ENCODE data around the gene DGKZ. TPM values are rescaled to one million over a fixed set of nuclear protein-coding genes. Genes with fewer than 3 reads are reported as not detected.

DGKZ gene
- total and polyA plus RNA-seq, 10 of the 15 experiments (the other 5 are each of a cell fraction or from before 2014, with no cell fraction given), result 0.50 to 78.4 (median 39.5) TPM

- in situ Hi-C loops (cut with MboI), result no loop called here
- no peak overlapping the region for H2AFZ ChIP-seq (ENCODE audit: control insufficient read depth, low read depth, low read length)
Measured at GRCh38 chr11:46304605-46305179, 42.6 kb upstream of the DGKZ start.

More at GRCh38 chr11:46304605-46305179, 42.6 kb upstream of the DGKZ start:
- BruUV-seq (replicated peaks), result no TSS peak
- Histone ChIP-seq H3K4me3 (no peak overlapping the region), H3K9me3 (replicated peaks; ENCODE audit: control insufficient read depth, insufficient read depth, low read length) (no peaks in the 10 kb centered on the region), H3K9ac (ENCODE audit: control insufficient read depth, insufficient read depth, low read length) (no peak overlapping the region), H3K27me3 (replicated peaks in 1 of 2; ENCODE audit: control insufficient read depth in 2 of 2, insufficient read depth in 2 of 2, low read length in 1 of 2) (no peaks in the 10 kb centered on the region; a peak in 1 of 4 replicates), H3K36me3 (ENCODE audit: control insufficient read depth in 2 of 2, insufficient read depth in 2 of 2, low read length in 1 of 2) (no peaks in the 10 kb centered on the region), H3K27ac (ENCODE audit: control insufficient read depth, insufficient read depth) (no peak overlapping the region), H3K4me2 (ENCODE audit: control insufficient read depth, insufficient read depth) (no peak overlapping the region), H4K20me1 (ENCODE audit: control insufficient read depth, insufficient read depth) (no peaks in the 10 kb centered on the region), H3K79me2 (ENCODE audit: control insufficient read depth, insufficient read depth, low read length) (no peaks in the 10 kb centered on the region), H3K4me1 (ENCODE audit: control insufficient read depth, insufficient read depth, low read length) (peaks cover 21% of the 10 kb centered on the region)
- FAIRE-seq (no peak), DNase-seq (ENCODE audit: low read depth, low spot score) (no peak), ATAC-seq (no peak)
- CTCF ChIA-PET, result interaction anchor here (0.8 to 2.9 kb wide), 9 partner anchors 10 to 66 kb away, joined by 3 to 11 read pairs (median 4); no protein-coding TSS in a partner anchor
- RAD21 ChIA-PET (ENCODE audit: unreplicated experiment), result interaction anchor here (0.7 to 1.3 kb wide), 3 partner anchors 28 to 63 kb away, joined by 3 to 5 read pairs (median 3); partner anchors contain the start of gene CREB3L1
- POLR2A ChIA-PET, result interaction anchor here (0.7 kb wide), 1 partner anchor 14 kb away, joined by 3 read pairs; no protein-coding TSS in a partner anchor
- 83% methylated on average over 10 of the region's 10 CpGs for WGBS (ENCODE audit: insufficient coverage, insufficient replicate concordance, low lambda C conversion rate, missing lambda C conversion rate)
- intact Hi-C loops (cut with micrococcal nuclease; ENCODE audit: unreplicated experiment), result loop anchor here (5.0 to 10.0 kb wide), 2 partner anchors 182 to 340 kb away; partner anchors contain the start of gene PHF21A
- SMC1A ChIA-PET (ENCODE audit: uncharacterized antibody, unreplicated experiment), result interaction anchor here (0.7 to 1.4 kb wide), 4 partner anchors 15 to 65 kb away, joined by 3 to 4 read pairs (median 4); no protein-coding TSS in a partner anchor
- TF ChIP-seq YBX1 (IDR thresholded peaks at IDR 0.05) (no peak), CBX5 (IDR thresholded peaks at IDR 0.05; ENCODE audit: low read depth) (no peak), ZNF24 (IDR thresholded peaks at IDR 0.05) (no peak), WRNIP1 (IDR thresholded peaks at IDR 0.05; ENCODE audit: borderline replicate concordance, low read depth, low read length) (no peak), EED (IDR thresholded peaks at IDR 0.05; ENCODE audit: low read depth) (no peak), E2F8 (IDR thresholded peaks at IDR 0.05; ENCODE audit: low read depth, partially characterized antibody) (no peak)
- TF ChIP-seq, protein P1, sequence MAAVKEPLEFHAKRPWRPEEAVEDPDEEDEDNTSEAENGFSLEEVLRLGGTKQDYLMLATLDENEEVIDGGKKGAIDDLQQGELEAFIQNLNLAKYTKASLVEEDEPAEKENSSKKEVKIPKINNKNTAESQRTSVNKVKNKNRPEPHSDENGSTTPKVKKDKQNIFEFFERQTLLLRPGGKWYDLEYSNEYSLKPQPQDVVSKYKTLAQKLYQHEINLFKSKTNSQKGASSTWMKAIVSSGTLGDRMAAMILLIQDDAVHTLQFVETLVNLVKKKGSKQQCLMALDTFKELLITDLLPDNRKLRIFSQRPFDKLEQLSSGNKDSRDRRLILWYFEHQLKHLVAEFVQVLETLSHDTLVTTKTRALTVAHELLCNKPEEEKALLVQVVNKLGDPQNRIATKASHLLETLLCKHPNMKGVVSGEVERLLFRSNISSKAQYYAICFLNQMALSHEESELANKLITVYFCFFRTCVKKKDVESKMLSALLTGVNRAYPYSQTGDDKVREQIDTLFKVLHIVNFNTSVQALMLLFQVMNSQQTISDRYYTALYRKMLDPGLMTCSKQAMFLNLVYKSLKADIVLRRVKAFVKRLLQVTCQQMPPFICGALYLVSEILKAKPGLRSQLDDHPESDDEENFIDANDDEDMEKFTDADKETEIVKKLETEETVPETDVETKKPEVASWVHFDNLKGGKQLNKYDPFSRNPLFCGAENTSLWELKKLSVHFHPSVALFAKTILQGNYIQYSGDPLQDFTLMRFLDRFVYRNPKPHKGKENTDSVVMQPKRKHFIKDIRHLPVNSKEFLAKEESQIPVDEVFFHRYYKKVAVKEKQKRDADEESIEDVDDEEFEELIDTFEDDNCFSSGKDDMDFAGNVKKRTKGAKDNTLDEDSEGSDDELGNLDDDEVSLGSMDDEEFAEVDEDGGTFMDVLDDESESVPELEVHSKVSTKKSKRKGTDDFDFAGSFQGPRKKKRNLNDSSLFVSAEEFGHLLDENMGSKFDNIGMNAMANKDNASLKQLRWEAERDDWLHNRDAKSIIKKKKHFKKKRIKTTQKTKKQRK (IDR thresholded peaks at IDR 0.05; ENCODE audit: low read depth, low read length), result no peak
- TF ChIP-seq, protein P2, sequence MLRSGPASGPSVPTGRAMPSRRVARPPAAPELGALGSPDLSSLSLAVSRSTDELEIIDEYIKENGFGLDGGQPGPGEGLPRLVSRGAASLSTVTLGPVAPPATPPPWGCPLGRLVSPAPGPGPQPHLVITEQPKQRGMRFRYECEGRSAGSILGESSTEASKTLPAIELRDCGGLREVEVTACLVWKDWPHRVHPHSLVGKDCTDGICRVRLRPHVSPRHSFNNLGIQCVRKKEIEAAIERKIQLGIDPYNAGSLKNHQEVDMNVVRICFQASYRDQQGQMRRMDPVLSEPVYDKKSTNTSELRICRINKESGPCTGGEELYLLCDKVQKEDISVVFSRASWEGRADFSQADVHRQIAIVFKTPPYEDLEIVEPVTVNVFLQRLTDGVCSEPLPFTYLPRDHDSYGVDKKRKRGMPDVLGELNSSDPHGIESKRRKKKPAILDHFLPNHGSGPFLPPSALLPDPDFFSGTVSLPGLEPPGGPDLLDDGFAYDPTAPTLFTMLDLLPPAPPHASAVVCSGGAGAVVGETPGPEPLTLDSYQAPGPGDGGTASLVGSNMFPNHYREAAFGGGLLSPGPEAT (IDR thresholded peaks at IDR 0.05; ENCODE audit: low read depth), result no peak

All from GM12878 (cell line).